ENCODE data around the gene BHLHE40.

Gene BHLHE40

GRCh38 chr3:5022966-5023776 lies 43.9 kb downstream of the BHLHE40 start (continued):
- peak; percentile 92 for TF ChIP-seq ZBTB20 (tag by site-specific recombination; IDR thresholded peaks at IDR 0.05)
- peak; percentile 51; the same call in 1 of the 2 replicates for TF ChIP-seq GLI2 (tag by site-specific recombination; IDR thresholded peaks at IDR 0.05; ENCODE audit: borderline replicate concordance, low read depth)
- TF ChIP-seq ZNF580 (tag by site-specific recombination; IDR thresholded peaks at IDR 0.05), result no peak
- no peak; the same call in 1 of the 2 replicates for TF ChIP-seq ZNF280D (tag by site-specific recombination; IDR thresholded peaks at IDR 0.05)
- 0 out of 2 replicates have a peak, but pooled peaks have one; percentile 70 for TF ChIP-seq ZNF155 (tag by site-specific recombination; IDR thresholded peaks at IDR 0.05)
- TF ChIP-seq ZSCAN5A (tag by site-specific recombination; IDR thresholded peaks at IDR 0.05), result 0 out of 2 replicates have a peak, but pooled peaks have one; percentile 24
- TF ChIP-seq SP2 (tag by site-specific recombination; IDR thresholded peaks at IDR 0.05), result peak; percentile 49
- TF ChIP-seq ZNF549 (tag by site-specific recombination; IDR thresholded peaks at IDR 0.05), result no peak
- peak; percentile 99 for TF ChIP-seq KLF17 (tag by site-specific recombination; IDR thresholded peaks at IDR 0.05)
- no peak for TF ChIP-seq ZNF10 (tag by site-specific recombination; IDR thresholded peaks at IDR 0.05)
- TF ChIP-seq KLF1 (tag by site-specific recombination; IDR thresholded peaks at IDR 0.05), result 0 out of 2 replicates have a peak, but pooled peaks have one; percentile 8
- no peak for TF ChIP-seq ZBTB26 (tag by site-specific recombination; optimal IDR thresholded peaks at IDR 0.05)
- TF ChIP-seq ZBTB6 (tag by site-specific recombination; IDR thresholded peaks at IDR 0.05), result peak; percentile 23; the same call in 1 of the 2 replicates
- TF ChIP-seq ZNF184 (tag by site-specific recombination; IDR thresholded peaks at IDR 0.05), result peak; percentile 91
- no peak for TF ChIP-seq ZNF596 (tag by site-specific recombination; IDR thresholded peaks at IDR 0.05)
- no peak for TF ChIP-seq ZNF23 (tag by site-specific recombination; IDR thresholded peaks at IDR 0.05; ENCODE audit: borderline replicate concordance)
- no peak for TF ChIP-seq KLF9 (tag by site-specific recombination; IDR thresholded peaks at IDR 0.05; ENCODE audit: low read depth)
- no peak for TF ChIP-seq ZNF138 (tag by site-specific recombination; IDR thresholded peaks at IDR 0.05; ENCODE audit: borderline replicate concordance)
- TF ChIP-seq INSM2 (tag by site-specific recombination; IDR thresholded peaks at IDR 0.05), result peak; percentile 98
- TF ChIP-seq ZNF426 (tag by site-specific recombination; IDR thresholded peaks at IDR 0.05), result no peak
- TF ChIP-seq ZNF362 (tag by site-specific recombination; IDR thresholded peaks at IDR 0.05), result 0 out of 2 replicates have a peak, but pooled peaks have one; percentile 53
- TF ChIP-seq ZNF677 (tag by site-specific recombination; IDR thresholded peaks at IDR 0.05), result no peak
- no peak for TF ChIP-seq KLF7 (tag by site-specific recombination; IDR thresholded peaks at IDR 0.05; ENCODE audit: borderline replicate concordance)
- peak; percentile 90 for TF ChIP-seq ZEB2 (tag by site-specific recombination; IDR thresholded peaks at IDR 0.05)
- TF ChIP-seq ZNF133 (tag by site-specific recombination; IDR thresholded peaks at IDR 0.05), result no peak
- no peak for TF ChIP-seq ZNF548 (tag by site-specific recombination; IDR thresholded peaks at IDR 0.05)
- TF ChIP-seq ZNF324 (tag by site-specific recombination; IDR thresholded peaks at IDR 0.05), result peak; percentile 90; the same call in 1 of the 2 replicates
- peak; percentile 93 for TF ChIP-seq KLF10 (tag by site-specific recombination; IDR thresholded peaks at IDR 0.05)

Data from HEK293 (cell line).